HFF-Myc (cell line): ENCODE results near the gene CORO7.

ENCODE experiments used
- DNase-seq: peaks from one replicate; pipeline ENCODE4 v3.0.0-alpha.2; 2011; ENCODE audit warnings: low read depth; ENCODE audit errors: extremely low read depth
- H3K4me3 ChIP-seq: replicated peaks from 2 replicates; pipeline ENCODE4 v1.5.1; 2011; ENCODE audit warnings: low read depth, mild to moderate bottlenecking, control low read depth, low read length
- CTCF ChIP-seq: IDR thresholded peaks from 2 replicates; pipeline ENCODE4 v1.5.1; 2012; ENCODE audit warnings: mild to moderate bottlenecking, low read depth, low read length, control low read depth; ENCODE audit errors: missing control alignments

CORO7 gene

GRCh38 chr16:4426722-4427372, 10.5 kb upstream of the CORO7 start:
- no peak for DNase-seq
- TF ChIP-seq CTCF, result no peak
- H3K4me3 ChIP-seq, result peak overlapping the region; percentile 85

- H3K4me3 ChIP-seq, result peak overlapping the region; percentile 85
- TF ChIP-seq CTCF, result no peak
- no peak for DNase-seq
Measured at GRCh38 chr16:4426021-4426684, 9.8 kb upstream of the CORO7 start.

GRCh38 chr16:4425378-4426020, 9.1 kb upstream of the CORO7 start, which contains the start of gene DNAJA3:
DNAJA3 (plus strand) TSS chr16:4425868; CDS start chr16:4425882, 14 bp downstream.
- H3K4me3 ChIP-seq, result peak within 1 kb of the TSS; percentile 85
- DNase-seq, result peak; percentile 88
- no peak for TF ChIP-seq CTCF

GRCh38 chr16:4420505-4421105, 4.2 kb upstream of the CORO7 start:
- no peak overlapping the region for H3K4me3 ChIP-seq
- no peak for TF ChIP-seq CTCF
- no peak for DNase-seq

- H3K4me3 ChIP-seq, result no peak overlapping the region
- DNase-seq, result no peak
- TF ChIP-seq CTCF, result no peak
Measured at GRCh38 chr16:4419402-4419959, 3.1 kb upstream of the CORO7 start.

GRCh38 chr16:4415538-4416199, 727 bp downstream of the CORO7 start:
- no peak for DNase-seq
- peak overlapping the region; percentile 76 for H3K4me3 ChIP-seq
- no peak for TF ChIP-seq CTCF
